Stimulated activated CD4-positive, alpha-beta T cell treated with anti-CD3 and anti-CD28 coated beads, Interleukin-1b, Interleukin-23, amount 100 ng/mL, for 24 hours (primary cell): Measurements from ENCODE around the gene DPP7.

Experiments
- DNase-seq, 4 experiments: peaks; one replicate each; pipeline ENCODE4 v3.0.0-alpha.2; 2020; ENCODE audit warnings: low read depth in 4 of 4, low spot score in 1 of 4

Gene DPP7

DNA sequence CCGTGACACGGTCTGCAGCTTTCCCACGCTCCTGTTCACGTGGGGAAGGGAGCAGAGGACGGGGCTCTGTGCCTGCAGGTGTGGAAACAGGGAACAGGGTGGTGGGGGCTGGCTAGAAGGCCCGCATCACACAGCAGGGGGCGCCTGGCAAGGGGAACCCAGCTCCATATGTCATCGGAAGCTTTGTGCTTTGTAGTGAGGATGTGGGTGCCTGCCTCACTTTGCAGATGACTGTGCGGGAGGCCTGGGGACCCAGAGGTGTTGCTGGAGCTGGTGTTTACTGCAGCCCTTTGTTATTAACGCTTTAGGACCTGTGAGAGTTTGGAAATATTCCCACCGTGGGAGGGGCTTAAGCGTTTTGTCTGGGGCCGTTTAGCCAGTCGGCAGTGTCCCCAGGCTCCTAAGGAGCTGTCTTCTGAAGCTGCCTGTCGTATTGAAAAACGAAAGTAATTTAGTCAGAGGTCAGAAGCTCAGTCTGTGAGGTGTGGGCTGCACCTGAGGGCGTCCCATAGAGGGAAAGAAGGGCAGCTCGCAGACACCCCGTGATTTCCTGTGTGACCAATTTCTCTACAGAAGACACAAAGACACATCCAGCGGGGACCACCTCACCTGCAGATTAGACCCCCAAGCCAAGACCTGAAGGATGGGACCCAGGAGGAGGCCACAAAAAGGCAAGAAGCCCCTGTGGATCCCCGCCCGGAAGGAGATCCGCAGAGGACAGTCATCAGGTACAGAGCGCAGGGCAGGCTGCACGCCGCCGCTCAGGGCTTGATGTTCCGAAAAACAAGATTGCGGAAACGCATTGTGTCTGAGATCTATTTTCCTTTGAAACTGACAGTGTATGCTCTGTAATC is 18.6 kb downstream of the DPP7 start:
- DNase-seq: peak; percentile 62 to 80 (median 66)

DNA sequence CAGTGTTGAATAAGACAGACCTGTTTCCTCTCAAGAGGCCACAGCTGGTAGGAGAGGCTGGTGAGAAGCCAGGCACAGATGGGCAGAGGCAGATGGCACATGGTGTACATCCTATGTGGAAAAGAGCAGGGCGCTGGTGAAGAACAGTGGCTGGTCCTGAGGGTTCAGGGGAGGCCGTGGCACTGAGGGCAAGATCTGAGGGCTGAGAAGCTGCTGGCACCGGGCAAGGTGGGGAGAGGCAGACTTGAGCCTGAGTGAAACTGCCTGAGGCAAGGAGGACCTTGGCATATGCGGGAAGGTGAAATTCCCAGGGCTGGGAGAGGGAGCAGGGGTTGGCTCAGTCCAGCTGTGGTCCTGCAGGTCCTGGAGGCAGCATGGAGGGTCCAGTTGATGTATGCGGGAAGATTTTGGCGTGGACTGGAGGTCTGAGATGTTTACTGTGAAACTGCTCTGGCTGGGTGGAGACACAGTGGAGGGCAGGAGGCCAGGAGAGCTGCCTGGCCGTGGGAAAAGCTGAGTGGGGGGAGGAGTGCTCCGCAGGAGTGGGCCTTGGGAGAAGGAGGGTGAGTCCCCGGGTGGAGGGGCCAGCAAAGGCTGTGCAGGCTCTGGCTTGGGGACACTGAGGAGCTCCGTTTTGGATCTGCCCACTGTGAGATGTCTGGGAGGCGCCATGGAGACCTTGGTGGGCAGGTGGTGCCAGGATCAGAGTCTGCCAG is 25.1 kb downstream of the DPP7 start:
- no peak for DNase-seq

DNA sequence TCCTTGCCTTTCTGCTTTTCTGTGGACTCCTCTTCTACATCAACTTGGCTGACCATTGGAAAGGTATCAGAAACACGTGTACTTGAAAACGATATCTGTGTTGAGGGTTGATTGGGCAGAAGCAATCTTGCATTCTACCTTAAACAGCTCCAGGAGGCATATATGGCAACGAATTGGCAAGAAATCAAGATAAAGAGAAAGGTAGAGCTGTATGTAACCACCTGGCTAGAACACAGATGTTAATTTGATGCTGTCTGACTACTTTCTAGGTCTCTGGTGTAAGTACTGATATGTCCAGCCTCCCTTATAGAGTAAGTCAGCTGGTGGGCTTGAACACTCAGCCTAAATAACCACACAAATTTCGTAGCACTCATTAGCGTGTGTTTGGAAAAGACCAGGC is 26.4 kb downstream of the DPP7 start:
- no peak for DNase-seq

DNA sequence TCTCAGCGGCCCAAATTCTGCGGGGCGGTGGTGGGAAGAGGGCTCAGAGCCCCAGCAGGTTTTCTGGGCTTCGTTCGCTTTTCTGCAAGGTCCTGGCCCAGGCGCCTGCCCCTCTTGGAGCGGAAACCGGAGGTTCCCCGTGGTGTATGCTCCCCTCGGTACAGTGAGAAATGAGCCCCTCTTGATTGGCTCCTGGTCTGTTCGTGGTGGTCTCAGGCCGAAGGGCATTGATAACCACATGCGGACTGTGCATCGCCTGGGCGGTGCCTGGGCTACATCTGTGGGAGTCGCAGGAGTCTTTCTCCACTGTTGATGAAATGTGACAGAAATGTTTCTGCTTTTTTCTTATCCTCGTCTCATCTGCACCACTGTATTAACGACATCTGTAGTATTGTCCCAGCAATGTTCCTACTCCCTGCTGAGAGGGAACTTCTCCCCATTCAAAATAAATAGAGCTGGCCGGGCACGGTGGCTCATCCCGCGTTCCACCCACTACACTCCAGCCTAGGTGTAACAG is 27.1 kb downstream of the DPP7 start:
- no peak for DNase-seq

DNA sequence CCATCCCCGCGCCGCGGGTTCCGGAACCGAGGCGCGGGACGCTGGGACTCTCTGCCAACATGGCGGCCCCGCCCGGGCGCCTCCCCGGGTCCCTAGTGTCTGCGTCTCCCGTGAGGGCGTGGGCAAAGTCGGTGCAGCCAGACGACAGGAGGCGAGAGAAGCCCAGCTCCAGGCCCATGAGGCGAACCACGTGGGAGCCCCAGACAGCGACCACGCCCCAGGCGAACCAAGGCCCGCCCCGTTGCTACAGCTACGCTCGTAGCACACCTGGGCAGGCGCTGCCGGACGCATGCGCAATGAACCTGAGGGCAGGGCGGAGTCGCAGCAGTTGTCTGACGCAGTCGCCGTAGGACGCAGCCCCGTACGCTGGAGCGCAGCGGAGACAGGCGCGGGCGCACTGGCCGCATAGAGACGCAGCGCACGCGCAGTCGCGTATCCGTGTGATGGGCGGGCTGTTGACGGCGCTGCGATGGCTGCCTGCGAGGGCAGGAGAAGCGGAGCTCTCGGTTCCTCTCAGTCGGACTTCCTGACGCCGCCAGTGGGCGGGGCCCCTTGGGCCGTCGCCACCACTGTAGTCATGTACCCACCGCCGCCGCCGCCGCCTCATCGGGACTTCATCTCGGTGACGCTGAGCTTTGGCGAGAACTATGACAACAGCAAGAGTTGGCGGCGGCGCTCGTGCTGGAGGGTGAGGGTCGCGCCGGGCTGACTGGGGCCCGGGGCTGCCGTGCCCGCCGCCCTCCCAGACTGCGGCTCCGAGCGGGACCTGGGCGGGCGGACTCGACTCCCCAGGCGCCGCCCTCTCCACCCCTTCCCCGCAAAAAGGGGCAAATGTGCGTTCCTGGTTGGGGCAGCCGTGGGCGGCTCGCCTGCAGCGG is 27.8 kb downstream of the DPP7 start, which contains the start of gene MAN1B1:
Gene MAN1B1 (plus strand): TSS at position 455 of the 878 bp plus-strand sequence. CDS start 15 bp downstream, at position 470.
- peak; percentile 97 to 100 (median 98) for DNase-seq

DNA sequence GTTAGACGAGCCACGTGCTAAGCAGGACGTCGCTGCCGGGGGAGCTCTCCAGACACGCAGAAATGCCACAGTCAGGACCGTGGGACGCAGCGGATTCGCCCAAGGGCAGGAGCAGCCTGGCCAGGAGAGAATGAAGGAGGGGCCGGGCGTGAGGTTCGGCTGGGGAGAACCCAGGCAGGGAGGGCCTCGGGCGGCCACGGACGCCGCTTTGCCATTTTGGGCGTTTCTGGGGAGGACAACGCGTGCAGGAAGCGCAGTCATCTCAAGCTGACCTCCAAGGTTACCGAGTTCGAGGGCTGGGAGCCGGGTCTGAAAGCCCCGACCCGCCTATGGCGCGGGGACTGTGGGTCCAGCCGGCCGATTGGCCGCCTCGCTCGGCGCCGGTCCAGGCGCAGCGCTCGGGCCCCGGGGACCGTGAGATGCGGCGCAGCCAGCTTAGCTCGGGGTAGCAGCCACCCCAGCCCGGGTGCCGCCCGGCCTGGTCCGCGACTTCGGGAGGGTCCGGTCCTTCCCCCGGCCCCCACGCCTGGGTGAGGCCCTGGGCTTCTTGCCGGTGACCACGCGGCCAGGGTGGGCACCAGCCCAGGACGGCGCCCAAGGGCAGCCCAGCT is 28.5 kb downstream of the DPP7 start:
- DNase-seq: no peak

DNA sequence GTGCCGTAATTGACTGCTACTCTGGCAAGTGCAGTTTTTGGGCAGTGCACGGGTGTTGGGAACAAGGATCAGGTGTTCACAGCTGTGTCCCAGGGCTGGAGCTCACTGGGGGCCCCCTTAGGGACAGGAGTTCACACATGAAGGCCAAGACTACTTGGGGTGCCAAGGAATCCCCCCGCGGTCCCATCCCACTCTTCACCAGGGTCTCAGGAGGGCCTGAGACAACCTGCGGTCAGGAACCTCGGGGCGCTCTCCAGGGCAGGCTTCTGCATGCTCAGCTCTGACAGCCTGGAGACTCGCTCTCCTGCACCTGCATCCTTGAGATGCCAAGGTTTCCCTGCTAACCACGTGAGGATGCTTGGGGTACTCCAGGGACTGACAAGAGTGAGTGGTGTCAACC is 30.0 kb downstream of the DPP7 start:
- DNase-seq: no peak

DNA sequence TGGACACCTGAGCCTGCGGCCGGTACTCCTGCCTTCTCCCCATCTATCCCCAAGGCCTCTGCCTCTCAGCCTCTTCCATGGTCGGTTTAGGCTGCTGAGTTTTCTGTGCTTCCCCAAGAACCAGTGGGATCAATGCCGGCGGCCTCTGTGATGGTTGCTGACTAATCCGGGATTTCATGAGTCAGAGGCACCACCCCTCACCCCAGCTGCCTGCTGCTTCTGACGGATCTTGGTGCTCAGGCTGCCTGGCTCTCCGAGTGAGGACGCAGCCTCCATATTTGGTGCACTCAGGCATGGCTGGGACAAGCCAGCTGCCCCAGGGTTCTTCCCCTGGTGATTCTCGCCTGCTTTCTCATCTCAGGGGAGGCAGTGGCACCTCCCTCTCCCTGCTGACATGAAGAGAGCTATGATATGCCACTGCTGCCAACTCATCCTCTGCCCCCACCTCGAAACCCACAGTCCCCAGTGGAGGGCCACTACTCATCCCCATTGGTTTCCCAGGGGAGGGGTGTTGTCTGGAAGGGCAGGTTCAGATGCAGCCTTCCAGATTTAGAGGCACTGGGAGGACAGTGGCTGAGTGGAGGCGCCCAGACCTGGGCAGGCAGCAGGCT is 31.0 kb downstream of the DPP7 start:
- no peak for DNase-seq

DNA sequence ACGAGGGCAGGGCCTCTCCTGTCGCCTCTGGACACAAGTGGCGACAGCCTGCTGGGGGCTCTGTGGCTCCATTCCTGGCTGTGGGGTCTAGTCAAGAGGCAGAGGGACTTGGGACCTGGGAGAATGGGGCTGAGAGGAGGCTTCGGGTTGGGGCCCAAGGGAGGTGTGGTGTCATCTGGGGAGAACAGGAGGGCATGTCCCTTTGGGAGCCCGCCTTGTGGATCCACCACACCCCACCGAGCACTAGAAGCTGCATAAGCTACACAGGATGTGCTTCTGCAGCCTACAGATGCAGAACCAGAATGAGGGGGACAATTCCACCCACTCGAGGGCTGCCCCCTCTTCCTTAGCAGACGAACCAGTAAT is 31.6 kb downstream of the DPP7 start:
- no peak for DNase-seq

DNA sequence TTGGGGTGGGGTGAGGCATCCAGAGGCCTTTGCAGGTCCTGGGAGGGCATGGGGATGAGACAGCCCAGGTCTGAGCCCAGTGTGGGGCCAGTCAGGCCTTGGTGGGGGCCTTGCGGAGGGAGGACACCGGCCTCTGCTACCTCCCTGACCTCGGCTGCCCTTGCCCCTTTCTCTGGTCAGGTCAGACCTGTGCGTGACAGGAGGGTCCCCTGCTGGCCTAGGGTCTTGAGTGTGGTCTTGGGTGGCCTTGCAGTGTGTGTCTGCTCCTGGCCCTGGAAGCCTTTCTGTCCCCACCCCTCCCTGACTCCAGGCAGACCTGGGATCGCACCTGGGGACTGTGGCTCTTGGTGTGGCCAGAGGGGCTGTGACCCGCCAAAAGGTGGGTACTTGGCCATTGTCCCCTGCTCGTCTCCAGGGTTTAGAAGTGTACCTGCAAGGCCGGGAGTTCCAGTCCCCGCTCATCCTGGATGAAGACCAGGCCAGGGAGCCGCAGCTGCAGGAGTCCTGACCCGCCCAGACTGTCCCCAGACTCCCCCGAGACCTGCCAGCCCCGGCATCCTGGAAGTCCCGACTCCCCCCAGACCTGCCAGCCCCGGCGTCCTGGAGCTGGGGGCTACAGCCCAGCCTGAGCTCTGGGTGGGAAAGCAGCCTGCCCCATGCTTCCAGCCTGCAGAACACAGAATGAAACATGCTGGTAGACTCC is 32.2 kb downstream of the DPP7 start:
- DNase-seq: no peak

DNA sequence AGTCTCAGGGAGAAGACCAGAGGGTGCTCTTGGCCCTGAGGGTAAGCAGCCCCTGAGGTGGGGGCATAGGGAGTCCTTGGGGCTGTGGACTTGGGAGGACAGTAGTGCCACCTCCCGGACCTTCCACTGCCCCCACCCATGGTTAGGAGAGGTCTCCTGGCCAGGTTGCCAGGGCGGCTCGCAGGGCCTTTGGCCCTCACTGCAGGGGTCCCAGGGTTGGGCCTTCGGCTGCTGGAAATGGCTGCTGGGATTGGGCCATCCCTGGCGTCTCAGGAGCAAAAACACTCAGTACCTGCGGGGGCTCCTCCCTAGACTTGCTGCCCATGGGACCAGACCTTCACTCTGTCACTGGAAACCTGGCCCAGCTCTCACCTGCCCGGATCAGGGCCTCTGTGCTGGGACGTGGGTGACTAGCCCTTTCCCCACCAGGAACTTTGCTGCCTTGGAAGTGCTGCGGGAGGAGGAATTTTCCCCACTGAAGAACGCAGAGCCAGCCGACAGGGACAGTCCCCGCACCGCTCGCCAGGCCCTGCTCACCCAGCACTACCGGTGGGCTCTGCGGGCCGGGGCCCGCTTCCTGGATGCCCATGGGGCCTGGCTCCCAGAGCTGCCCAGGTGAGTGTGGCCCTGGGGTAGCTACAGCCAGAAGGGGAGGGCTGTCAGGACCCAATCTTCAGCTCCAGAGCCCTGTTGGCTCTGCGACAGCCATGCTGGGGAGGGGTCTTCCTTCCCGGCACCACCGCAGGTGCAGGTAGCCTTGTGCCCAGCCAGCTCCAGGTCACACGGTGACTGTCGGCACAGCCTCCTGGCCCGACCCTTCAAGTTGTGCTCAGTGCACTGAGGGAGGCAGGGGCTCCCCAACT is 34.0 kb downstream of the DPP7 start:
- no peak for DNase-seq

DNA sequence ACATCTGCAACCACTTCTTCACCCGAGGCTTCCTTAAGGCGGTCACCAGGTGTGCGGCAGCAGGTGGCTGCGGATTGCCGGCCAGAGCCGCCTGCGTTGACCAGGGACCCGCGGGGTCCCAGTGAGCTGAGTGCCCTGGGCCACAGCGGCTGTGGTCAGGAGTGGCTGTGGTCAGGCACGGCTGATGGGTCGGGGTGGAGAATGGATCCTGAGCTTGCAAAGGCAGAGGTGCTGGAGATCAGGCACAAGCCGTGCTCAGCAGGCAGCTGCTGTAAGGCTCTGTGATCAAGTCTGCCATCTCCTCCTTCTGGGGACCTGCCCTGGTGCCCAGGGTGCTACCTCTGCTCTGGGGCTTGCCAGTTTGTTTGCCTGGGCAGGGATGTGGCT is 35.1 kb downstream of the DPP7 start:
- no peak for DNase-seq

DNA sequence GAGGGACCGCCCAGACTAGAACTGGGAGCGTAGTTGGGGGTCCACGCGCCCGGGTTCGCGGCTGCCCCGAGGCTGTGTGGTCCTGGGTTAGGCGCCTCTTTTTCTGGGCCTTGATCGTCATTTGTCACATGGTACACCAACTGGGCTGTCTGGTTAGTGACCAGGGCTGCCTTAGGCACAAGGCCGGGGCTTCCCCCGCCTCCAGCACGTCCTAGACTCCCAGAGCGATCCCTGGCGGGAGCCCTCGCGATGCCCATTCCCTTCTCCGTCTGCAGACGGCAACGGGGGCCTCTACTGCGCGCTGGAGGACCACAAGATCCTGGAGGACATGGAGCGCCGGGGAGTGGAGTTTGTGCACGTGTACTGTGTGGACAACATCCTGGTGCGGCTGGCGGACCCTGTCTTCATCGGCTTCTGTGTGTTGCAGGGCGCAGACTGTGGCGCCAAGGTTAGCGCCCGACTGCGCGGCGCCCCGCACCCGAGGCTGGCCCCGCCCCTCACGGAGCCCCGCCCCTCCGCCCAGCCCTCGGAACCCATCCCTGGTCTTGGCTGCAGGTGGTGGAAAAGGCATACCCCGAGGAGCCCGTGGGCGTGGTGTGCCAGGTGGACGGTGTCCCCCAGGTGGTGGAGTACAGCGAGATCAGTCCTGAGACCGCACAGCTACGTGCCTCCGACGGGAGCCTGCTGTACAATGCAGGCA is 35.7 kb downstream of the DPP7 start:
- no peak for DNase-seq

DNA sequence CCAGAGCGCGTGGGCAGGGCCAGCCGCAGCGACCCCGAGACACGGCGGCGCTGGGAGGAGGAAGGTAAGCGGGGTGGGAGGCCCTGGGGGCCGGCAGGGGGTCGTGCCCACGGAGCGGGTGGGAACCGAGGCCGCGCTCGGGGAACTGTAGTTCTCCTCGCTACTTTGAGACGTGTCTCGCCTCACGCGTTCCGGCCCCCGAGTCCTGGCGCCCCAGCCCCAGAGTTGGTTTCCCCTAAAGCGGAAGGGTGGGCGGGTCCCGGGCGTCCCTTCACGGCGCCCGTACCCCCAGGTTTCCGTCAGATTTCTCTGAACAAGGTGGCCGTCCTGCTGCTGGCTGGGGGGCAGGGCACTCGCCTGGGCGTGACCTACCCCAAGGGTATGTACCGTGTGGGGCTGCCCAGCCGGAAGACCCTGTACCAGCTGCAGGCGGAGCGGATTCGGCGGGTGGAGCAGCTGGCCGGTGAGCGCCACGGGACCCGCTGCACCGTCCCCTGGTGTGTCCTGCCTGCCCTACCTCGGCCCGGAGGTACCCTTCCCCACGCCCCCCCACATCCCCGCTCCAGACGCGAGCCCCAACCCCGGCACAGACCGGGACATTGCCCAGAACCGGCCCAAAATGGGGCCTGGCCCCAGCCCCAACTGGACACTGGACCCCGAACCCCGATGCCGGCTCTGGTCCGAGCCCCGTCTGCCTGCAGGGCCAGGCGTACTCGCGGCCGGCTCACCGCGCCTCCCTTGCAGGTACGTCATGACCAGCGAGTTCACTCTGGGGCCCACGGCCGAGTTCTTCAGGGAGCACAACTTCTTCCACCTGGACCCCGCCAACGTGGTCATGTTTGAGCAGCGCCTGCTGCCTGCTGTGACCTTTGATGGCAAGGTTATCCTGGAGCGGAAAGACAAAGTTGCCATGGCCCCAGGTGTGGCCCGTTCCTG is 36.5 kb downstream of the DPP7 start:
- no peak for DNase-seq

DNA sequence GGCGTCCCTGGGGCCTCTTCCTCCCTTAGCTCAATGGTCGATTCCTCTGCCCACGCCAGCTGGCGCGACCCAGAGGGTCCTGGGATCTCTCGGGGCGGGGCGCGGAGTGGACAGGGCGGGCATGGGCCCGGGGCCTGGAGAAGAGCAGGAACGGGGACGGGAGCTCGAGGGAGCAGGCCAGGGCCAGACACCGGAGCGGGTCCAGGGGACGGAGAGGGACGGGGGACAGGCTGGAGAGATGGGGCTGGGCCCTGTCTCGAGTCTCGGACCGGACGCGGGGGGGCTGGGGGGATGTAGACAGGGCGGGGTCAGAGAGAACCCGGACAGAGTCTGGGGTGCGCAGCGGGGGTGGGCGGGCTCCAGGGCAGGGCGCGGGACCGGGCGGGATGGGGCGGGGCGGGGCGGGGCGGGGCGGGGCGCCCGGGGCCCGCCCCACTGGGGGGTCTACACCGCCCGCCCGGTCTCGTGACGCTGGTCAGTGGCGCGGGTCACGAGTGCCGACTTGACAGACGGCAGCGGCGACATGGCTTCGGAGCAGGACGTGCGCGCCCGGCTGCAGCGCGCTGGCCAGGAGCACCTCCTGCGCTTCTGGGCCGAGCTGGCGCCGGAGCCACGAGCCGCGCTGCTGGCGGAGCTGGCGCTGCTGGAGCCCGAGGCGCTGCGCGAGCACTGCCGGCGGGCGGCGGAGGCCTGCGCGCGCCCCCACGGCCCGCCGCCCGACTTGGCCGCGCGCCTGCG is 37.4 kb downstream of the DPP7 start, which contains the start of gene UAP1L1:
Gene UAP1L1 (plus strand): TSS at position 508 of the 738 bp plus-strand sequence. CDS start 16 bp downstream, at position 524.
- DNase-seq: peak in 1 of 4 experiments; percentile 41

DNA sequence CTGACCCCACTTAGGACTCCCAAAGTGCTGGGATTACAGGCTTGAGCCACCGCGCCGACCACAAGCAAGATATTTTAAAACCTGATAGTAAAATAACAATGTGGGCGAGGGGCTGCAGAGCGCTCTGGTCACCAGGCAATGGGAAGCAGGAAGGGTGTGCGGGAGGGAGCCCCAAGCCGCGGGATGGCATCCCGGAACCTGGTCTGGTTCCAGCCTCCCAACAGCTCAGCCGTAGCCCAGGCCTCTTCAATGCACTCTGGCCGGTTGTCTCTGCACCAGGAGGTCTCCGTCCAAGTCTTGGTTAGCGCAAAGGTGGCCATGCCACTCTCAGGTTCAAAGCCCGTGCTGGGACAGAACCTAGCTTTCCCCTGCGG is 37.9 kb downstream of the DPP7 start:
- DNase-seq: no peak
